Measurements from ENCODE around the gene SLC2A9. TPM values are rescaled to one million over a fixed set of nuclear protein-coding genes. Genes with fewer than 3 reads are reported as not detected.

SLC2A9 gene
- total and polyA plus RNA-seq, 2 donors (not counting 3 experiments of a cell fraction or from before 2014, with no cell fraction given) = 1.6 to 1.8 TPM

GRCh38 chr4:9988933-9989332 lies 32.4 kb downstream of the SLC2A9 start:
- DNase-seq (ENCODE audit: low read depth, low spot score) (no peak), FAIRE-seq (no peak)
- TF ChIP-seq POLR2A (IDR thresholded peaks at IDR 0.05; ENCODE audit: low read depth, low read length) (no peak), GATA2 (IDR thresholded peaks at IDR 0.05; ENCODE audit: insufficient read depth, insufficient read length, low read depth, low read length) (no peak), JUN (IDR thresholded peaks at IDR 0.05; ENCODE audit: borderline replicate concordance, insufficient read depth, insufficient read length, low read depth) (no peak), MYC (IDR thresholded peaks at IDR 0.05; ENCODE audit: low read depth, low read length) (no peak), CTCF (IDR thresholded peaks at IDR 0.05; ENCODE audit: extremely low read depth in 1 of 2, insufficient read depth in 1 of 2, low read depth in 1 of 2, low read length in 2 of 2) (no peak), MAX (IDR thresholded peaks at IDR 0.05; ENCODE audit: insufficient read depth, insufficient read length) (no peak), FOS (IDR thresholded peaks at IDR 0.05; ENCODE audit: borderline replicate concordance, insufficient read depth, low read length) (no peak), EZH2 (IDR thresholded peaks at IDR 0.05; ENCODE audit: borderline replicate concordance, low read depth, low read length, severe bottlenecking) (no peak), POLR2AphosphoS5 (IDR thresholded peaks at IDR 0.05; ENCODE audit: insufficient read depth, low read depth, low read length) (no peak)
- POLR2A ChIA-PET = no interaction called here
- CTCF ChIA-PET = no interaction called here
- H3K9me1 ChIP-seq (replicated peaks; ENCODE audit: control insufficient read depth, extremely low read depth, insufficient read depth, low read length) = no peaks in the 10 kb centered on the region
- no peak overlapping the region for H3K4me2 ChIP-seq (ENCODE audit: insufficient read depth, low read length)
- no peaks in the 10 kb centered on the region for H3K4me1 ChIP-seq (ENCODE audit: control insufficient read depth, extremely low read depth, insufficient read depth, low read length)
- H3K27me3 ChIP-seq (ENCODE audit: control insufficient read depth in 2 of 2, insufficient read depth in 2 of 2, low read length in 2 of 2) = no peaks in the 10 kb centered on the region
- H3K4me3 ChIP-seq (replicated peaks in 1 of 3; ENCODE audit: insufficient read depth in 1 of 3, low read depth in 1 of 3, low read length in 3 of 3) = no peak overlapping the region
- H3K9me3 ChIP-seq (replicated peaks; ENCODE audit: control insufficient read depth, insufficient read depth, low read length) = no peaks in the 10 kb centered on the region
- no peak overlapping the region for H3K27ac ChIP-seq (ENCODE audit: insufficient read depth, low read depth, low read length)
- no peaks in the 10 kb centered on the region for H4K20me1 ChIP-seq (replicated peaks; ENCODE audit: control insufficient read depth, extremely low read depth, insufficient read depth, low read length)
- H3K9ac ChIP-seq (replicated peaks; ENCODE audit: extremely low read depth, insufficient read depth, low read length) = no peak overlapping the region
- no peaks in the 10 kb centered on the region for H3K36me3 ChIP-seq (ENCODE audit: control insufficient read depth in 2 of 2, extremely low read depth in 1 of 2, insufficient read depth in 2 of 2, low read length in 2 of 2)
- no peak overlapping the region for H2AFZ ChIP-seq (ENCODE audit: low read depth, low read length)
- intact Hi-C loops (cut with micrococcal nuclease) (no loop called here), dilution Hi-C loops (cut with MboI; ENCODE audit: extremely low pct_ligation_motif_present, low sequenced_read_pairs) (no loop called here)
- no TSS peak for BruUV-seq (replicated peaks)
- H3K79me2 ChIP-seq (ENCODE audit: control insufficient read depth, insufficient read depth, low read length) = no peaks in the 10 kb centered on the region
